ENCODE measurements around the gene ZFAND3.

ZFAND3 gene

DNA sequence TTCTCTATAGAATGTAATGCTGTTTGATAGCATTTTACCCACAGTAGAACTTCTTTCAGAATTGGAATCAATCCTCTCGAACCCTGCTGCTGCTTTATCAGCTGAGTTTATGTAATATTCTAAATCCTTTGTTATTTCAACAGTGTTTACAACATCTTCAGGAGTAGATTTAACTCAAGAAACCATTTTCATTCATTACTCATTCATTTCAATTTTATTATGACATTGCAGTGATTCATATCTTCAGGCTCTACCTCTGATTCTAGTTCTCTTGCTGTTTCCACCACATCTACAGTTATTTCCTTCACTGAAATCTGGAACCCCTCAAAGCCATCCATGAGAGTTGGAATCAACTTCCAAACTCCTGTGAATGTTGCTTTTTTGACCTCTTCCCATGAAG lies 93.7 kb downstream of the ZFAND3 start:
- Histone ChIP-seq H3K9me3 (ENCODE audit: control insufficient read depth, low read depth, low read length) (no peaks in the 10 kb centered on the region), H3K27me3 (ENCODE audit: control insufficient read depth, insufficient read depth, low read length) (no peaks in the 10 kb centered on the region), H3K4me3 (ENCODE audit: low read length) (no peak overlapping the region), H3K9ac (ENCODE audit: low read length) (no peak overlapping the region), H3K27ac (ENCODE audit: low read length) (no peak overlapping the region), H3K4me1 (ENCODE audit: control insufficient read depth, low read depth, low read length) (no peaks in the 10 kb centered on the region), H3K36me3 (ENCODE audit: control insufficient read depth, low read depth, low read length) (no peaks in the 10 kb centered on the region)

- H3K27ac ChIP-seq (ENCODE audit: low read length): no peak overlapping the region
- no peaks in the 10 kb centered on the region for H3K9me3 ChIP-seq (ENCODE audit: control insufficient read depth, low read depth, low read length)
- H3K9ac ChIP-seq (ENCODE audit: low read length): no peak overlapping the region
- no peaks in the 10 kb centered on the region for H3K27me3 ChIP-seq (ENCODE audit: control insufficient read depth, insufficient read depth, low read length)
- H3K4me3 ChIP-seq (ENCODE audit: low read length): no peak overlapping the region
- H3K4me1 ChIP-seq (ENCODE audit: control insufficient read depth, low read depth, low read length): peaks cover 5% of the 10 kb centered on the region
- no peaks in the 10 kb centered on the region for H3K36me3 ChIP-seq (ENCODE audit: control insufficient read depth, low read depth, low read length)
Observed at GRCh38 chr6:37915463-37915862, 95.9 kb downstream of the ZFAND3 start.

DNA sequence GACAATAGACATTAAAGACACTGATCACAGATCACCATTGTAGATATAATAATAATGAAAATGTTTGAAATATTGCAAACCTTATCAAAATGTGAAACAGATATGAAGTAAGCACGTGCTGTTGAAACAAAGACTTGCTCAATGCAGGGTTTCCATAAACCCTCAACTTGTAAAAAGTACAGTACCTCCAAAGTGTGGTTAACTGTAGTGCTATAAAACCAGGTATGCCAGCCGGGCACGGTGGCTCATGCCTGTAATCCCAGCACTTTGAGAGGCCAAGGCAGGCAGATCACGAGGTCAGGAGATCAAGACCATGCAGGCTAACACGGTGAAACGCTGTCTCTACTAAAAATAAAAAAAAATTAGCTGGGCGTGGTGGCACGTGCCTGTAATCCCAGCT lies 96.6 kb downstream of the ZFAND3 start:
- Histone ChIP-seq H3K4me1 (ENCODE audit: control insufficient read depth, low read depth, low read length) (peaks cover 12% of the 10 kb centered on the region), H3K27me3 (ENCODE audit: control insufficient read depth, insufficient read depth, low read length) (no peaks in the 10 kb centered on the region), H3K4me3 (ENCODE audit: low read length) (no peak overlapping the region), H3K36me3 (ENCODE audit: control insufficient read depth, low read depth, low read length) (no peaks in the 10 kb centered on the region), H3K9ac (ENCODE audit: low read length) (no peak overlapping the region), H3K9me3 (ENCODE audit: control insufficient read depth, low read depth, low read length) (no peaks in the 10 kb centered on the region), H3K27ac (ENCODE audit: low read length) (no peak overlapping the region)

- H3K9me3 ChIP-seq (ENCODE audit: control insufficient read depth, low read depth, low read length): no peaks in the 10 kb centered on the region
- H3K9ac ChIP-seq (ENCODE audit: low read length): no peak overlapping the region
- H3K4me3 ChIP-seq (ENCODE audit: low read length): no peak overlapping the region
- H3K27ac ChIP-seq (ENCODE audit: low read length): no peak overlapping the region
- peaks cover 12% of the 10 kb centered on the region for H3K4me1 ChIP-seq (ENCODE audit: control insufficient read depth, low read depth, low read length)
- H3K27me3 ChIP-seq (ENCODE audit: control insufficient read depth, insufficient read depth, low read length): no peaks in the 10 kb centered on the region
- no peaks in the 10 kb centered on the region for H3K36me3 ChIP-seq (ENCODE audit: control insufficient read depth, low read depth, low read length)
Observed at GRCh38 chr6:37916675-37917074, 97.1 kb downstream of the ZFAND3 start.

GRCh38 chr6:37917566-37917965 lies 98.0 kb downstream of the ZFAND3 start:
- Histone ChIP-seq H3K9me3 (ENCODE audit: control insufficient read depth, low read depth, low read length) (no peaks in the 10 kb centered on the region), H3K27ac (ENCODE audit: low read length) (no peak overlapping the region), H3K9ac (ENCODE audit: low read length) (no peak overlapping the region), H3K4me1 (ENCODE audit: control insufficient read depth, low read depth, low read length) (peaks cover 12% of the 10 kb centered on the region), H3K27me3 (ENCODE audit: control insufficient read depth, insufficient read depth, low read length) (no peaks in the 10 kb centered on the region), H3K4me3 (ENCODE audit: low read length) (no peak overlapping the region), H3K36me3 (ENCODE audit: control insufficient read depth, low read depth, low read length) (no peaks in the 10 kb centered on the region)

DNA sequence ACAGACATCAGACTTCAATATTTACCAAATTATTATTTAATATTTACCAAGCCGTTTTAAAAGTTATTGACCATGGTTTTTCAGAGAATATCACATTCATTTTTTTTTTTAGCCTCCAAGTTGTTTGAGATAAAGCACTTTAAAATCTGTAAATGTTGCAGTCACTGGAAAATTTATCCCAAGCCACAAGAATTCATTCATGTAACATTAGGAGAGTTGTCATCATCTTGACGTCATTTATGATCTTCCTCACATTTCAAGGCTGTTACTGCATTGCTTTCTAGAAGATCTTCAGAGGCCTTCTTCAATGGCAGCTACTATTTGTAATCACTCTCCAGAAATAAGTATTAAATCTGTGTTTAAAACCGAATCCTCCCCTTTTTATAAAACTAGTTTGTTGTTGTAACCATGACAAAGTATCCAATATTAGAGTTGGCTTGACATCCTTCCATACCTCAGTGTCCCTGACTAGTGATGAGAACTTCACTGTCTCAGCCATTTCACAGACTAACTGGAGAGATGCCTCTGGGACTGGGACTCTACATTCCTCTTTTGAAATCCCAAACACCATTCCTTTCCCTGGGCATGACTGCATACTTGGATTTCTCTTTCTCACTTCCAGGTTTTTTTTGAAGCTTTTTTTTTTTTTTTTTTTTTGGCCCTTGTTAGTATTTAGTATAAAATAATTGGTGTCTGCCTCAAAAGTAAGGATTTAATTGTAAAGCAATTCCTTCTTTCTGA lies 100.1 kb downstream of the ZFAND3 start:
- Histone ChIP-seq H3K4me3 (ENCODE audit: low read length) (no peak overlapping the region), H3K4me1 (ENCODE audit: control insufficient read depth, low read depth, low read length) (peaks cover 12% of the 10 kb centered on the region), H3K27ac (ENCODE audit: low read length) (no peak overlapping the region), H3K36me3 (ENCODE audit: control insufficient read depth, low read depth, low read length) (no peaks in the 10 kb centered on the region), H3K9me3 (ENCODE audit: control insufficient read depth, low read depth, low read length) (no peaks in the 10 kb centered on the region), H3K27me3 (ENCODE audit: control insufficient read depth, insufficient read depth, low read length) (no peaks in the 10 kb centered on the region), H3K9ac (ENCODE audit: low read length) (no peak overlapping the region)

GRCh38 chr6:37920667-37921066 lies 101.1 kb downstream of the ZFAND3 start:
- Histone ChIP-seq H3K27me3 (ENCODE audit: control insufficient read depth, insufficient read depth, low read length) (no peaks in the 10 kb centered on the region), H3K27ac (ENCODE audit: low read length) (no peak overlapping the region), H3K9me3 (ENCODE audit: control insufficient read depth, low read depth, low read length) (no peaks in the 10 kb centered on the region), H3K4me3 (ENCODE audit: low read length) (no peak overlapping the region), H3K9ac (ENCODE audit: low read length) (no peak overlapping the region), H3K4me1 (ENCODE audit: control insufficient read depth, low read depth, low read length) (peaks cover 12% of the 10 kb centered on the region), H3K36me3 (ENCODE audit: control insufficient read depth, low read depth, low read length) (no peaks in the 10 kb centered on the region)

- Histone ChIP-seq H3K4me1 (ENCODE audit: control insufficient read depth, low read depth, low read length) (peaks cover 20% of the 10 kb centered on the region), H3K27me3 (ENCODE audit: control insufficient read depth, insufficient read depth, low read length) (no peaks in the 10 kb centered on the region), H3K9me3 (ENCODE audit: control insufficient read depth, low read depth, low read length) (no peaks in the 10 kb centered on the region), H3K4me3 (ENCODE audit: low read length) (no peak overlapping the region), H3K9ac (ENCODE audit: low read length) (no peak overlapping the region), H3K27ac (ENCODE audit: low read length) (no peak overlapping the region), H3K36me3 (ENCODE audit: control insufficient read depth, low read depth, low read length) (no peaks in the 10 kb centered on the region)
Observed at GRCh38 chr6:37922563-37922962, 103.0 kb downstream of the ZFAND3 start.

DNA sequence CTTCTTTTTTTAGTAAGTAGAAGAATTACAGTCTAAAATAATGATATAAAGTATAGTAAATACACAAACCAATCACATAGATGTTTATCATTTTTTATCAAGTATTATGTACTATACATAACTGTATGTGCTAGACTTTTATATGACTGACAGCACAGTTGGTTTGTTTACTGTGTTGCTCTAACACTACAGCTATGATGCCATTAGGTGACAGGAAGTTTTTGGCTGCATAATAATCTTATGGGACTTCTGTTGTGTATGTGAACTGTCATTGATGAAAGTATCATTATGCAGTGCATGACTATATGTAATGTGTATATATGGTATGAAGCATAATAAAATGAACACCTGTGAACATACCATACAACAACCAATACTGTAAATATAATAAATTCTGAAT lies 104.0 kb downstream of the ZFAND3 start:
- H3K9ac ChIP-seq (ENCODE audit: low read length): no peak overlapping the region
- H3K36me3 ChIP-seq (ENCODE audit: control insufficient read depth, low read depth, low read length): no peaks in the 10 kb centered on the region
- no peaks in the 10 kb centered on the region for H3K27me3 ChIP-seq (ENCODE audit: control insufficient read depth, insufficient read depth, low read length)
- H3K9me3 ChIP-seq (ENCODE audit: control insufficient read depth, low read depth, low read length): no peaks in the 10 kb centered on the region
- peaks cover 27% of the 10 kb centered on the region for H3K4me1 ChIP-seq (ENCODE audit: control insufficient read depth, low read depth, low read length)
- H3K4me3 ChIP-seq (ENCODE audit: low read length): no peak overlapping the region
- no peak overlapping the region for H3K27ac ChIP-seq (ENCODE audit: low read length)

DNA sequence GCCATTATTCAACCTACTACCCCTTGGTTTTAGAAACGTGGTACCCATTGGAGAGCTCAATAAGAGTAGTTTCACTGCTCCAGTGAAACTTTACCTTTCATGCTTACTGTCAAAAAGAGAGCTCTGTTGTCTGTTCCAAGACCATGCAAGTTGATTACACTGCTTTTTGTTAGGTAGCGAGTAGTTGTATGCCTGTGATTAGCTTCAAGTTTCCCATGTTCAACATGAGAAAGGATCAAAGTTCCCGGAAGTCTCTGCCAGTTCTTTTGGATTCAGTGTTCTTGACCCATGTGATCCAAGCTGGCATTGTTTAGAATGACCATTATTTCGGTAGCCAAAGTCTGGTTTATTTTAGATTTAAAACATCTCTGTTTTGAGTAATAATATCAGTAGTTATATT lies 107.1 kb downstream of the ZFAND3 start:
- Histone ChIP-seq H3K4me1 (ENCODE audit: control insufficient read depth, low read depth, low read length) (peaks cover 24% of the 10 kb centered on the region), H3K9ac (ENCODE audit: low read length) (no peak overlapping the region), H3K9me3 (ENCODE audit: control insufficient read depth, low read depth, low read length) (no peaks in the 10 kb centered on the region), H3K27ac (ENCODE audit: low read length) (no peak overlapping the region), H3K36me3 (ENCODE audit: control insufficient read depth, low read depth, low read length) (no peaks in the 10 kb centered on the region), H3K27me3 (ENCODE audit: control insufficient read depth, insufficient read depth, low read length) (no peaks in the 10 kb centered on the region), H3K4me3 (ENCODE audit: low read length) (no peak overlapping the region)

- Histone ChIP-seq H3K9me3 (ENCODE audit: control insufficient read depth, low read depth, low read length) (no peaks in the 10 kb centered on the region), H3K4me3 (ENCODE audit: low read length) (no peak overlapping the region), H3K9ac (ENCODE audit: low read length) (no peak overlapping the region), H3K4me1 (ENCODE audit: control insufficient read depth, low read depth, low read length) (peaks cover 24% of the 10 kb centered on the region), H3K36me3 (ENCODE audit: control insufficient read depth, low read depth, low read length) (no peaks in the 10 kb centered on the region), H3K27ac (ENCODE audit: low read length) (no peak overlapping the region), H3K27me3 (ENCODE audit: control insufficient read depth, insufficient read depth, low read length) (no peaks in the 10 kb centered on the region)
Observed at GRCh38 chr6:37928217-37928616, 108.7 kb downstream of the ZFAND3 start.

DNA sequence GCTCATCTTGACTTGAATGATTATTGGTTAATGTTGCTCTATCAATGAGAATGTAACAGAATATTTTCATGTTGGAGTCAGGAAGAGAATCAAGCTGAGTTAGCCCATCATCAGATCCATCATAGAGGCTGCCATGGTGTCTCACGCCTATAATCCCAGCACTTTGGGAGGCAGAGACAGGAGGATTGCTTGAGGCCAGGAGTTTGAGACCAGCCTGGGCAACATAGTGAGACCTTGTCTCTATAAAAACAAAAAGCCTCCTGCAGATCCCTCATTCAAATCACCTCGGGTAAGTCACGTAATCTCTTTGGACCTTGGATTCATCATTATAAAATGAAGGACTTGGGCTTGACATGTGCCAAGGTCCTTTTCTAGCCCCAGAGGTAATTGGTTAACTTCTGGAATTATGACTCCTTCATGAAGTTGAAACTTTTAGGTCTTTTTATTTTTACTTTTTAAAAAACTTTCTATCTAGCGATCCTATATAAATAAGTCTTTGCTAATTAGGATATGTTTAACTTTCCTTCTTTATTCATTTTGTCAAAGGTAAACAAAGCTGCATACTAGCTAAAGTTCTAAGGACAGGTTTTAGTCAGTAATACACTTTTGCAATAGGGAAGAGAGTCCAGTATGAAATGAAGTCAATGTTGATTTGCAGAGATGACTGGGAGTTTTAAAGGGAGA lies 110.9 kb downstream of the ZFAND3 start:
- Histone ChIP-seq H3K27ac (ENCODE audit: low read length) (no peak overlapping the region), H3K4me3 (ENCODE audit: low read length) (no peak overlapping the region), H3K27me3 (ENCODE audit: control insufficient read depth, insufficient read depth, low read length) (no peaks in the 10 kb centered on the region), H3K4me1 (ENCODE audit: control insufficient read depth, low read depth, low read length) (peaks cover 24% of the 10 kb centered on the region), H3K9ac (ENCODE audit: low read length) (no peak overlapping the region), H3K36me3 (ENCODE audit: control insufficient read depth, low read depth, low read length) (no peaks in the 10 kb centered on the region), H3K9me3 (ENCODE audit: control insufficient read depth, low read depth, low read length) (no peaks in the 10 kb centered on the region)

All from iPS-18a (cell line).